HEK293 (cell line): ENCODE results near the gene TRAPPC8.
A peak's percentile ranks its signal among the peaks of the same experiment; 100 is the strongest.

ENCODE experiments used
- CTCF ChIA-PET: fragments of 350-600 bp; formaldehyde crosslinking; extraction: SDS; loops from one replicate; lab custom pipeline; 2021; ENCODE audit warnings: antibody characterized with exemption; lab: Yijun Ruan, JAX
- POLR2A ChIA-PET: fragments of 300-600 bp; formaldehyde crosslinking; extraction: SDS; loops from one replicate; lab custom pipeline; 2020; ENCODE audit warnings: antibody characterized with exemption, inconsistent platforms; lab: Yijun Ruan, JAX
- H3K27ac ChIP-seq: fragments of 200-500 bp; sonication (Bioruptor generic); 2 replicates; pipeline ENCODE4 v1.5.1; 2014; ENCODE audit warnings: low read depth, low read length, control low read depth, inconsistent platforms; ENCODE audit errors: extremely low read depth
- H3K36me3 ChIP-seq, 2 experiments: fragments of 200-500 bp in 1 of 2; sonication (Bioruptor generic) in 1 of 2; 1 replicate in 1 of 2; 2 replicates in 1 of 2; pipeline ENCODE4 v1.5.1; 2014 to 2017; ENCODE audit warnings: inconsistent platforms in 2 of 2, low read length in 2 of 2; ENCODE audit not compliant: control insufficient read depth in 2 of 2, insufficient read depth in 1 of 2
- H3K4me1 ChIP-seq: fragments of 200-500 bp; sonication (Bioruptor generic); 2 replicates; pipeline ENCODE4 v1.5.1; 2014; ENCODE audit warnings: mild to moderate bottlenecking, low read length, inconsistent platforms; ENCODE audit not compliant: control insufficient read depth, insufficient read depth
- H3K4me3 ChIP-seq: 2 replicates; pipeline ENCODE4 v1.5.1; 2011; ENCODE audit warnings: low read depth, mild to moderate bottlenecking, control low read depth, low read length, moderate library complexity
- H3K9me3 ChIP-seq: fragments of 200-500 bp; sonication (Bioruptor generic); 2 replicates; pipeline ENCODE4 v1.5.1; 2014; ENCODE audit warnings: low read depth, low read length, inconsistent platforms; ENCODE audit not compliant: control insufficient read depth, insufficient read depth
- KLF17 ChIP-seq: fragments of 450-650 bp; formaldehyde crosslinking; IDR thresholded peaks from 2 replicates; pipeline ENCODE4 v1.5.1; 2016; ENCODE audit warnings: missing biosample characterization, missing genetic modification characterization
- KLF9 ChIP-seq: fragments of 450-650 bp; formaldehyde crosslinking; IDR thresholded peaks from 2 replicates; pipeline ENCODE4 v1.5.1; 2016; ENCODE audit warnings: missing biosample characterization, missing genetic modification characterization, low read depth
- ZNF121 ChIP-seq: fragments of 450-650 bp; formaldehyde crosslinking; IDR thresholded peaks from 2 replicates; pipeline ENCODE4 v1.5.1; 2016; ENCODE audit warnings: missing biosample characterization, missing genetic modification characterization
- ZNF133 ChIP-seq: fragments of 450-650 bp; formaldehyde crosslinking; IDR thresholded peaks from 2 replicates; pipeline ENCODE4 v1.5.1; 2016; ENCODE audit warnings: missing biosample characterization, missing genetic modification characterization
- ZNF155 ChIP-seq: fragments of 450-650 bp; formaldehyde crosslinking; IDR thresholded peaks from 2 replicates; pipeline ENCODE4 v1.5.1; 2016; ENCODE audit warnings: missing biosample characterization, missing genetic modification characterization
- ZNF157 ChIP-seq: fragments of 450-650 bp; formaldehyde crosslinking; IDR thresholded peaks from 2 replicates; pipeline ENCODE4 v1.5.1; 2016; ENCODE audit warnings: missing biosample characterization, missing genetic modification characterization
- ZNF221 ChIP-seq: fragments of 450-650 bp; formaldehyde crosslinking; IDR thresholded peaks from 2 replicates; pipeline ENCODE4 v1.5.1; 2017; ENCODE audit warnings: missing biosample characterization, missing genetic modification characterization, borderline replicate concordance
- ZNF248 ChIP-seq: fragments of 450-650 bp; formaldehyde crosslinking; IDR thresholded peaks from 2 replicates; pipeline ENCODE4 v1.5.1; 2017; ENCODE audit warnings: missing biosample characterization, missing genetic modification characterization
- ZNF335 ChIP-seq: fragments of 450-650 bp; formaldehyde crosslinking; conservative IDR thresholded peaks from 2 replicates; pipeline ENCODE4 v1.5.1; 2016; ENCODE audit warnings: missing biosample characterization, missing genetic modification characterization
- ZNF521 ChIP-seq: fragments of 450-650 bp; formaldehyde crosslinking; IDR thresholded peaks from 2 replicates; pipeline ENCODE4 v1.5.1; 2017; ENCODE audit warnings: missing biosample characterization, mild to moderate bottlenecking, missing genetic modification characterization
- ZNF610 ChIP-seq: fragments of 450-650 bp; formaldehyde crosslinking; IDR thresholded peaks from 2 replicates; pipeline ENCODE4 v1.5.1; 2016; ENCODE audit warnings: missing biosample characterization, missing genetic modification characterization, borderline replicate concordance
- ZNF664 ChIP-seq: fragments of 450-650 bp; formaldehyde crosslinking; IDR thresholded peaks from 2 replicates; pipeline ENCODE4 v1.5.1; 2016; ENCODE audit warnings: missing biosample characterization, missing genetic modification characterization
- ZNF707 ChIP-seq: fragments of 450-650 bp; formaldehyde crosslinking; IDR thresholded peaks from 2 replicates; pipeline ENCODE4 v1.5.1; 2016; ENCODE audit warnings: missing biosample characterization, missing genetic modification characterization
- ZNF843 ChIP-seq: fragments of 450-650 bp; formaldehyde crosslinking; IDR thresholded peaks from 2 replicates; pipeline ENCODE4 v1.5.1; 2016; ENCODE audit warnings: missing biosample characterization, missing genetic modification characterization
- TF ChIP-seq, protein P1 (sequence below): fragments of 450-650 bp; formaldehyde crosslinking; optimal IDR thresholded peaks from 2 replicates; pipeline ENCODE3; 2016; ENCODE audit warnings: missing biosample characterization, mild to moderate bottlenecking, missing genetic modification characterization
- TF ChIP-seq, protein P2 (sequence below): fragments of 450-650 bp; formaldehyde crosslinking; IDR thresholded peaks from 2 replicates; pipeline ENCODE4 v1.5.1; 2016; ENCODE audit warnings: missing biosample characterization, missing genetic modification characterization
- TF ChIP-seq, protein P3 (sequence below): fragments of 450-650 bp; formaldehyde crosslinking; IDR thresholded peaks from 2 replicates; pipeline ENCODE4 v1.5.1; 2016; ENCODE audit warnings: missing biosample characterization, missing genetic modification characterization
- TF ChIP-seq, protein P4 (sequence below): fragments of 450-650 bp; formaldehyde crosslinking; IDR thresholded peaks from 2 replicates; pipeline ENCODE4 v1.5.1; 2016; ENCODE audit warnings: missing biosample characterization, missing genetic modification characterization

Gene TRAPPC8

DNA sequence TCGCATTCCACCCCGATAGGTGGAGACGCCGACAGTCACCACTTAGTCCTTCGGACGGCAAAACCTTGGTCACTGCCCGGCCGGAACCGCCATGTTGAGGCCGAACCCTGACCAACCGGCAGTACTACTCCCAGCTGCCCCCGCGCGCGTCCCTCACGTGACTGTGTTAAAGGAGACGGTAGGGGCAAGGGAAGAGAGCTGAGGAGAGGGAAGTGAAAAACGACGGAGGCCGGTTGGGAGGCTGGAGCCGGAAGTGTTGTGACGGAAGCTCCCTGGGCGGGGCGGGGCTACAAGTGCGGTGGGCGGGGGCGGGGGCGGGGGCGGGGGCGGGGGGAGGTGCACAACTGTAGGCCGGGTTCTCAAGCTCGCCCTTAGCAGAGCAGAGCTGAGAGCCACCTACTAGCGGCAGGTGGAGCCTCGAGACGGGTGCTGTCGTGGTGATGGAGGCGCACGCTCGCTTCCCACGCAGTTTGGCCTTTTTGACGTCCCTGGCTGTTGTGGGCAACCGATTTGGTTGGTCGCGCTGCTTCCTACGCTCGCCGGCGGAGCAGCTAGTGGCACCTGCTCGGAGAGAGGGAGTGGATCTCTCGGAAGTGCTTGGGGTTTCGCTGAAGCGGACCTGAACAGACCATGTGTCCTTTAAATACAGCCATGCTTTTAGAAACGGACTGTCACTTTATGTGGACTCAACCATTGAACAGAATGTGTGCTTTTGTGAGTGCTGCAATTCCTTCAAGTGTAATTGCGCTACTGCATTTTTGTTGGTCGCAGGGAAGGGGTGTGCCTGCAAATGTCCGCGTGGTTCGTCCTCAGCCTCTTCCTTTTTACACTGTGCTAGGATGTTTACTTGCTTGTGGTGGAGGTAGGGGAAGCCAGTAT, at the start of gene TRAPPC8 (continued):
- TF ChIP-seq, protein P1, sequence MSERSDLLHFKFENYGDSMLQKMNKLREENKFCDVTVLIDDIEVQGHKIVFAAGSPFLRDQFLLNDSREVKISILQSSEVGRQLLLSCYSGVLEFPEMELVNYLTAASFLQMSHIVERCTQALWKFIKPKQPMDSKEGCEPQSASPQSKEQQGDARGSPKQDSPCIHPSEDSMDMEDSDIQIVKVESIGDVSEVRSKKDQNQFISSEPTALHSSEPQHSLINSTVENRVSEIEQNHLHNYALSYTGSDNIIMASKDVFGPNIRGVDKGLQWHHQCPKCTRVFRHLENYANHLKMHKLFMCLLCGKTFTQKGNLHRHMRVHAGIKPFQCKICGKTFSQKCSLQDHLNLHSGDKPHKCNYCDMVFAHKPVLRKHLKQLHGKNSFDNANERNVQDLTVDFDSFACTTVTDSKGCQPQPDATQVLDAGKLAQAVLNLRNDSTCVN (tag by site-specific recombination): peak; percentile 63
- TF ChIP-seq ZNF664 (tag by site-specific recombination) (peak; percentile 36; the same call in 1 of the 2 replicates), ZNF843 (tag by site-specific recombination) (peak; percentile 18; the same call in 1 of the 2 replicates), ZNF335 (peak; percentile 89), ZNF133 (no peak), ZNF248 (tag by site-specific recombination) (no peak), ZNF221 (tag by site-specific recombination) (no peak), KLF17 (0 out of 2 replicates have a peak, but pooled peaks have one; percentile 34), ZNF610 (tag by site-specific recombination) (peak; percentile 53; the same call in 1 of the 2 replicates), KLF9 (tag by site-specific recombination) (peak; percentile 89), ZNF121 (tag by site-specific recombination) (no peak), ZNF521 (tag by site-specific recombination) (no peak)
- TF ChIP-seq, protein P2, sequence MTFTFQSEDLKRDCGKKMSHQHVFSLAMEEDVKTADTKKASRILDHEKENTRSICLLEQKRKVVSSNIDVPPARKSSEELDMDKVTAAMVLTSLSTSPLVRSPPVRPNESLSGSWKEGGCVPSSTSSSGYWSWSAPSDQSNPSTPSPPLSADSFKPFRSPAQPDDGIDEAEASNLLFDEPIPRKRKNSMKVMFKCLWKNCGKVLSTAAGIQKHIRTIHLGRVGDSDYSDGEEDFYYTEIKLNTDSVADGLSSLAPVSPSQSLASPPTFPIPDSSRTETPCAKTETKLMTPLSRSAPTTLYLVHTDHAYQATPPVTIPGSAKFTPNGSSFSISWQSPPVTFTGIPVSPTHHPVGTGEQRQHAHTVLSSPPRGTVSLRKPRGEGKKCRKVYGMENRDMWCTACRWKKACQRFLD (tag by site-specific recombination): 0 out of 2 replicates have a peak, but pooled peaks have one; percentile 25
- TF ChIP-seq, all 188 proteins: peak for 48

DNA sequence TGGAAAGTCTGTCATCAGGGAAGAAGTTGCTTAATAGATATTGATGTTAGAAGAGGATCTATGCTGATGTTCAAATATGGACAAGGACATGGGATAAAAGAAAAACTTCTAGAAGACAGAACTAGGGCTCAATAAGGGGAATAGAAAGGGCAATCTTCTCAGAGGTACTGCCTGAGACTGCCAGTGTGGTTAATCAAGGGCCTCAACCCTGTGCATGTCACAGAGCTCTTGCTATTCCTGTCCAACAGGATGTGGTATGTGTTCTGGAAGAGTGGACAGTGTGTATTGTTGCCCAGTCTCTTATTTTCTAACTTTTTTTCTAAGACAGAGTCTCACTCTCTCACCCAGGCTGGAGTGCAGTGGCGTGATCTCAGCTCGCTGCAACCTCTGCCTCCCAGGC, 47.9 kb upstream of the TRAPPC8 start:
- H3K36me3 ChIP-seq: no peaks in the 10 kb centered on the region
- POLR2A ChIA-PET: no interaction called here
- no peak overlapping the region for H3K4me3 ChIP-seq
- no peaks in the 10 kb centered on the region for H3K9me3 ChIP-seq
- no peak for TF ChIP-seq ZNF157 (tag by site-specific recombination)
- TF ChIP-seq ZNF155 (tag by site-specific recombination): no peak
- no peak for TF ChIP-seq ZNF707 (tag by site-specific recombination)
- TF ChIP-seq, protein P3, sequence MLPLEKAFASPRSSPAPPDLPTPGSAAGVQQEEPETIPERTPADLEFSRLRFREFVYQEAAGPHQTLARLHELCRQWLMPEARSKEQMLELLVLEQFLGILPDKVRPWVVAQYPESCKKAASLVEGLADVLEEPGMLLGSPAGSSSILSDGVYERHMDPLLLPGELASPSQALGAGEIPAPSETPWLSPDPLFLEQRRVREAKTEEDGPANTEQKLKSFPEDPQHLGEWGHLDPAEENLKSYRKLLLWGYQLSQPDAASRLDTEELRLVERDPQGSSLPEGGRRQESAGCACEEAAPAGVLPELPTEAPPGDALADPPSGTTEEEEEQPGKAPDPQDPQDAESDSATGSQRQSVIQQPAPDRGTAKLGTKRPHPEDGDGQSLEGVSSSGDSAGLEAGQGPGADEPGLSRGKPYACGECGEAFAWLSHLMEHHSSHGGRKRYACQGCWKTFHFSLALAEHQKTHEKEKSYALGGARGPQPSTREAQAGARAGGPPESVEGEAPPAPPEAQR (tag by site-specific recombination): no peak
- TF ChIP-seq, protein P4, sequence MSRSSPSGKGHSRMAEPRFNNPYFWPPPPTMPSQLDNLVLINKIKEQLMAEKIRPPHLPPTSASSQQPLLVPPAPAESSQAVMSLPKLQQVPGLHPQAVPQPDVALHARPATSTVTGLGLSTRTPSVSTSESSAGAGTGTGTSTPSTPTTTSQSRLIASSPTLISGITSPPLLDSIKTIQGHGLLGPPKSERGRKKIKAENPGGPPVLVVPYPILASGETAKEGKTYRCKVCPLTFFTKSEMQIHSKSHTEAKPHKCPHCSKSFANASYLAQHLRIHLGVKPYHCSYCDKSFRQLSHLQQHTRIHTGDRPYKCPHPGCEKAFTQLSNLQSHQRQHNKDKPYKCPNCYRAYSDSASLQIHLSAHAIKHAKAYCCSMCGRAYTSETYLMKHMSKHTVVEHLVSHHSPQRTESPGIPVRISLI: no peak
- no peaks in the 10 kb centered on the region for H3K4me1 ChIP-seq
- CTCF ChIA-PET: no interaction called here
- H3K27ac ChIP-seq: no peak overlapping the region
